HepG2 (cell line): ENCODE data around the gene TMEM271. TPM values are rescaled to one million over a fixed set of nuclear protein-coding genes. Genes with fewer than 3 reads are reported as not detected.

ENCODE experiments used
- ATAC-seq: fragments of 200-7000 bp; cut with Tn5 transposase; 3 replicates; pipeline ENCODE4 v1.9.1; 2020; ENCODE audit warnings: mild to moderate bottlenecking, moderate library complexity
- BruUV-seq: library from RNA; stranded (reverse); fragments of 400-500 nt; replicated peaks from 2 replicates; lab custom pipeline; 2021; lab: Mats Ljungman, UMichigan
- CTCF ChIA-PET: fragments of 300-600 bp; formaldehyde crosslinking; extraction: SDS; loops from one replicate; lab custom pipeline; 2021; ENCODE audit warnings: low total read pairs, inconsistent platforms, low intra/inter-chr PET ratio; lab: Yijun Ruan, JAX
- POLR2A ChIA-PET: fragments of 350-600 bp; sonication (Branson Sonifier 250); formaldehyde crosslinking; loops from one replicate; lab custom pipeline; 2020; ENCODE audit warnings: antibody characterized with exemption, inconsistent platforms; lab: Yijun Ruan, JAX
- DNase-seq: peaks from one replicate; pipeline ENCODE4 v3.0.0-alpha.2; 2015; ENCODE audit warnings: low spot score
- FAIRE-seq: peaks from 3 replicates; lab custom pipeline; 2011; peaks lifted over from hg19 to GRCh38; lab: Jason Lieb, UNC
- H2AFZ ChIP-seq: one replicate; pipeline ENCODE4 v1.6.1; 2011; ENCODE audit warnings: low read length, inconsistent platforms
- H3K27ac ChIP-seq: fragments of 300-600 bp; 3 replicates; pipeline ENCODE4 v1.8.0; 2011; ENCODE audit warnings: mixed run types, mild to moderate bottlenecking, mixed read lengths, low read length, inconsistent platforms; ENCODE audit not compliant: insufficient read depth; ENCODE audit errors: extremely low read length
- H3K27me3 ChIP-seq, 2 experiments: fragments of 200-600 bp in 1 of 2; 2 replicates in 1 of 2; 3 replicates in 1 of 2; pipeline versions ENCODE4 v1.6.0 to v1.8.0; 2011; ENCODE audit warnings: low read length in 2 of 2, mild to moderate bottlenecking in 2 of 2, moderate library complexity in 2 of 2, inconsistent platforms in 1 of 2; ENCODE audit not compliant: insufficient read depth in 2 of 2, control insufficient read depth in 1 of 2
- H3K36me3 ChIP-seq, 2 experiments: fragments of 200-600 bp in 1 of 2; replicated peaks in 1 of 2; 2 replicates in 1 of 2; 3 replicates in 1 of 2; pipeline versions ENCODE4 v1.5.1 to v1.8.0; 2011; ENCODE audit warnings: low read length in 2 of 2, inconsistent platforms in 1 of 2; ENCODE audit not compliant: insufficient read depth in 2 of 2, control insufficient read depth in 1 of 2
- H3K4me1 ChIP-seq: 2 replicates; pipeline ENCODE4 v1.5.1; 2012; ENCODE audit warnings: low read length, inconsistent platforms; ENCODE audit not compliant: insufficient read depth
- H3K4me2 ChIP-seq: 2 replicates; pipeline ENCODE4 v1.6.0; 2011; ENCODE audit warnings: low read depth, low read length, inconsistent platforms
- H3K4me3 ChIP-seq, 3 experiments: fragments of 200-600 bp in 1 of 3; sonication (generic), shearing (Covaris generic) in 1 of 3; replicated peaks in 1 of 3; 2 replicates each; pipeline ENCODE4 v1.5.1; 2011 to 2016; ENCODE audit warnings: low read length in 3 of 3, inconsistent platforms in 2 of 3, low read depth in 2 of 3, mild to moderate bottlenecking in 2 of 3, control low read depth in 1 of 3, mixed read lengths in 1 of 3; ENCODE audit not compliant: insufficient read depth in 1 of 3
- H3K79me2 ChIP-seq: one replicate; pipeline ENCODE4 v1.6.1; 2011; ENCODE audit warnings: low read length, inconsistent platforms; ENCODE audit not compliant: insufficient read depth
- H3K9ac ChIP-seq: 2 replicates; pipeline ENCODE4 v1.6.0; 2011; ENCODE audit warnings: mild to moderate bottlenecking, low read depth, low read length, inconsistent platforms; ENCODE audit not compliant: insufficient read depth
- H3K9me3 ChIP-seq: 2 replicates; pipeline ENCODE4 v1.5.1; 2012; ENCODE audit warnings: mild to moderate bottlenecking, low read length
- H4K20me1 ChIP-seq: 2 replicates; pipeline ENCODE4 v1.6.0; 2011; ENCODE audit warnings: inconsistent platforms, mild to moderate bottlenecking, low read length, moderate library complexity; ENCODE audit not compliant: insufficient read depth
- ARNT2 ChIP-seq: sonication (generic); formaldehyde crosslinking; IDR thresholded peaks from 2 replicates; pipeline ENCODE4 v1.8.0; 2022; ENCODE audit warnings: mild to moderate bottlenecking, low read depth, missing genetic modification reagents, moderate library complexity
- CREB1 ChIP-seq, 2 experiments: fragments of 450-650 bp in 1 of 2; IDR thresholded peaks; 2 replicates each; pipeline ENCODE4 v1.6.1; 2016 to 2017; ENCODE audit warnings: control low read depth in 1 of 2, mild to moderate bottlenecking in 1 of 2, missing compliant biosample characterization in 1 of 2, missing genetic modification characterization in 1 of 2
- ELF3 ChIP-seq: IDR thresholded peaks from 2 replicates; pipeline ENCODE4 v1.6.1; 2016; ENCODE audit warnings: missing genetic modification reagents, missing compliant biosample characterization
- JUN ChIP-seq: sonication (generic); formaldehyde crosslinking; IDR thresholded peaks from 2 replicates; pipeline ENCODE4 v1.4.0; 2020; ENCODE audit warnings: mild to moderate bottlenecking, missing genetic modification reagents
- MED13 ChIP-seq: sonication (generic); formaldehyde crosslinking; IDR thresholded peaks from 2 replicates; pipeline ENCODE4 v1.5.0; 2020; ENCODE audit warnings: missing genetic modification reagents
- SALL1 ChIP-seq: sonication (generic); formaldehyde crosslinking; IDR thresholded peaks from 2 replicates; pipeline ENCODE4 v1.8.0; 2022; ENCODE audit warnings: mild to moderate bottlenecking, missing genetic modification reagents
- TARDBP ChIP-seq: sonication (generic); formaldehyde crosslinking; IDR thresholded peaks from 2 replicates; pipeline ENCODE4 v1.8.0; 2022; ENCODE audit warnings: mild to moderate bottlenecking, missing genetic modification reagents
- XRCC5 ChIP-seq: fragments of 200-400 bp; formaldehyde crosslinking; optimal IDR thresholded peaks from 2 replicates; pipeline ENCODE3; 2017; ENCODE audit warnings: mild to moderate bottlenecking, low read length
- ZNF225 ChIP-seq: sonication (generic); formaldehyde crosslinking; IDR thresholded peaks from 2 replicates; pipeline ENCODE4 v1.4.0; 2020; ENCODE audit warnings: mild to moderate bottlenecking, missing genetic modification reagents
- WGBS: methylation state at CpG from one replicate; pipeline ENCODE4 v1.1.6; 2017; ENCODE audit warnings: low lambda C conversion rate; 5-methylcytosine and 5-hydroxymethylcytosine counted together
- in situ Hi-C: cut with HindIII; loops from 2 replicates; pipeline ENCODE4 v1.10.0; 2017; ENCODE audit warnings: low pct_unique_long_range_greater_than_20kb; ENCODE audit not compliant: extremely low pct_ligation_motif_present
- intact Hi-C: fragments of 100-400 bp; cut with micrococcal nuclease; formaldehyde crosslinking; loops from one replicate; pipeline ENCODE4 v1.10.0; 2022; ENCODE audit not compliant: unreplicated experiment
- polyA plus RNA-seq, 8 experiments: library from polyadenylated mRNA; depleted of rRNA in 3 of 8; stranded (reverse) in 7 of 8; unstranded in 1 of 8; fragments of >200 nt; fragmentation: Illumina TruSeq in 4 of 8; extraction: Trizol in 4 of 8; gene quantifications; 2 replicates each; pipeline versions ENCODE4 v1.2.1 to v1.2.3, GENCODE V29; 2011 to 2016; ENCODE audit warnings: low read depth in 4 of 8, missing spikeins in 1 of 8, mixed read lengths in 1 of 8; ENCODE audit not compliant: insufficient read depth in 1 of 8
- total RNA-seq, 5 experiments: library from RNA; depleted of rRNA; stranded (reverse); fragments of >200 nt; fragmentation: Illumina TruSeq; extraction: Trizol; gene quantifications; 2 replicates each; pipeline ENCODE4 v1.2.3, GENCODE V29; 2016; ENCODE audit warnings: low read depth in 1 of 5
- TF ChIP-seq, protein P1 (sequence below): sonication (generic); formaldehyde crosslinking; IDR thresholded peaks from 2 replicates; pipeline ENCODE4 v1.8.0; 2022; ENCODE audit warnings: mild to moderate bottlenecking, missing genetic modification reagents, moderate library complexity
- TF ChIP-seq, protein P2 (sequence below): IDR thresholded peaks from 2 replicates; pipeline ENCODE4 v1.6.1; 2018; ENCODE audit warnings: missing genetic modification reagents, mild to moderate bottlenecking, missing compliant biosample characterization
- TF ChIP-seq, protein P3 (sequence below): sonication (generic); formaldehyde crosslinking; IDR thresholded peaks from 2 replicates; pipeline ENCODE4 v1.5.0; 2020; ENCODE audit warnings: mild to moderate bottlenecking, missing genetic modification reagents
- TF ChIP-seq, protein P4 (sequence below): sonication (generic); formaldehyde crosslinking; IDR thresholded peaks from 2 replicates; pipeline ENCODE4 v1.4.0; 2020; ENCODE audit warnings: missing genetic modification reagents

The TMEM271 gene
- total and polyA plus RNA-seq, 2 of the 13 experiments (the other 11 are each of a cell fraction or from before 2014, with no cell fraction given) = not detected

DNA sequence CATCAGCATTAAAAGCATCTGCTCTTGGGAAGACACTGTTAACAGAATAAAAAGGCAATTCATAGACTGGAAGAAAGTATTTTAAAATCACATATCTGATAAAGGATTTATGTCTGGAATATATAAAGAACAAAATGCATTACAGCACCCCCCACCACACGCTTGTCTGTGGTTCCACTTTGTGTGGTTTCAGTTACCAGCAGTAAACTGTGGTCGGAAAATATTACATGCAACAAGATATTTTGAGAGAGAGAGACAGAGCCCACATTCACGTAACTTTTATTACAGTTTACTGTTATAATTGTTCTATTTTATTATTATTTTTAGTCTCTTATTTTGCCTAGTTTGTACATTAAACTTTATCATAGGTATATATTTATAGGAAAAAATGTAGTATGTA lies 28.0 kb upstream of the TMEM271 start:
- Histone ChIP-seq H3K4me3 (no peak overlapping the region), H3K4me1 (no peaks in the 10 kb centered on the region), H3K27ac (no peak overlapping the region), H3K79me2 (no peaks in the 10 kb centered on the region), H2AFZ (no peak overlapping the region), H3K4me2 (no peak overlapping the region), H3K9ac (no peak overlapping the region), H3K27me3 (peaks cover 9 to 58% of the 10 kb centered on the region in 2 experiments), H4K20me1 (no peaks in the 10 kb centered on the region), H3K36me3 (no peaks in the 10 kb centered on the region), H3K9me3 (no peaks in the 10 kb centered on the region)
- intact Hi-C loops (loop anchor here (10.0 kb wide), 1 partner anchor 109 kb away; the partner anchor contains the start of genes PIGG and ZNF721), in situ Hi-C loops (no loop called here)
- WGBS = 16% methylated on average over 3 of the region's 3 CpGs
- ATAC-seq = no peak
- TF ChIP-seq ARNT2 (CRISPR knock-in tag) (no peak), MED13 (CRISPR knock-in tag) (no peak), CREB1 (IDR thresholded peaks at IDR 0.05) (no peak), CREB1 (CRISPR knock-in tag; IDR thresholded peaks at IDR 0.05) (no peak)
- TF ChIP-seq, protein P1, sequence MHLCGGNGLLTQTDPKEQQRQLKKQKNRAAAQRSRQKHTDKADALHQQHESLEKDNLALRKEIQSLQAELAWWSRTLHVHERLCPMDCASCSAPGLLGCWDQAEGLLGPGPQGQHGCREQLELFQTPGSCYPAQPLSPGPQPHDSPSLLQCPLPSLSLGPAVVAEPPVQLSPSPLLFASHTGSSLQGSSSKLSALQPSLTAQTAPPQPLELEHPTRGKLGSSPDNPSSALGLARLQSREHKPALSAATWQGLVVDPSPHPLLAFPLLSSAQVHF (CRISPR knock-in tag) = no peak
- POLR2A ChIA-PET = no interaction called here
- CTCF ChIA-PET = no interaction called here
- no peak for DNase-seq
- FAIRE-seq = no peak
- BruUV-seq = no TSS peak

DNA sequence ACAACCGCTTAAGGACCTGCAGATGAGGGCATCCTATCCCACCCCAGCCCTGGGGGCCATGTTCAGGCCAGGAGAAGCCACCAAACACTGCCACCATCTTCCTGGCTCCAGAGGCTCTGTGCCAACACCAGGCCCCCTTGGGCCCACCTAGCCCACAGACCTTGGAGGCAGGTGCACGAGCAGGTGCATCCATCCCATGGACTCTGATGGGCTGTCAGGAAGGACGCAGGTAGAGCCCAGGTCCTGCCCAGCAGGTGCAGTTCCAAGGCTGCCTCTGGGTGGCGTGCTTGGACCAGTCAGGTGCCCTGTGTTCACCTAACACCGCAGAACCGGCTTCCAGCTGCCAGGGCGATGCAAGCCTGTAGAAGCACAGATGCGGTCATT lies 26.5 kb upstream of the TMEM271 start:
- intact Hi-C loops = loop anchor here (1.0 to 10.0 kb wide), 2 partner anchors 72 to 108 kb away; partner anchors contain the start of genes ATP5ME, MYL5, PIGG and ZNF721
- Histone ChIP-seq H4K20me1 (no peaks in the 10 kb centered on the region), H3K4me3 (no peak overlapping the region), H3K27ac (no peak overlapping the region), H2AFZ (no peak overlapping the region), H3K79me2 (no peaks in the 10 kb centered on the region), H3K4me1 (no peaks in the 10 kb centered on the region), H3K27me3 (peaks cover 7 to 65% of the 10 kb centered on the region in 2 experiments; a peak in 4 of 5 replicates), H3K4me2 (no peak overlapping the region), H3K9ac (no peak overlapping the region), H3K9me3 (no peaks in the 10 kb centered on the region), H3K36me3 (no peaks in the 10 kb centered on the region)
- peak; percentile 99 for ATAC-seq
- POLR2A ChIA-PET = no interaction called here
- in situ Hi-C loops = no loop called here
- WGBS = no CpG with 5 or more reads among the region's 8 CpGs
- peak; percentile 60 for DNase-seq
- CTCF ChIA-PET = interaction anchor here (0.8 to 1.5 kb wide), 2 partner anchors 71 to 139 kb away, joined by 3 read pairs; partner anchors contain the start of gene ATP5ME
- peak; percentile 49 for FAIRE-seq
- BruUV-seq = no TSS peak
- TF ChIP-seq XRCC5 = peak; percentile 55
- TF ChIP-seq, protein P2, sequence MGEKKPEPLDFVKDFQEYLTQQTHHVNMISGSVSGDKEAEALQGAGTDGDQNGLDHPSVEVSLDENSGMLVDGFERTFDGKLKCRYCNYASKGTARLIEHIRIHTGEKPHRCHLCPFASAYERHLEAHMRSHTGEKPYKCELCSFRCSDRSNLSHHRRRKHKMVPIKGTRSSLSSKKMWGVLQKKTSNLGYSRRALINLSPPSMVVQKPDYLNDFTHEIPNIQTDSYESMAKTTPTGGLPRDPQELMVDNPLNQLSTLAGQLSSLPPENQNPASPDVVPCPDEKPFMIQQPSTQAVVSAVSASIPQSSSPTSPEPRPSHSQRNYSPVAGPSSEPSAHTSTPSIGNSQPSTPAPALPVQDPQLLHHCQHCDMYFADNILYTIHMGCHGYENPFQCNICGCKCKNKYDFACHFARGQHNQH = peak; percentile 47; the same call in 1 of the 2 replicates
- TF ChIP-seq JUN (CRISPR knock-in tag) = 0 out of 2 replicates have a peak, but pooled peaks have one; percentile 37
- peak; percentile 44; the same call in 1 of the 2 replicates for TF ChIP-seq SALL1
- TF ChIP-seq, protein P3, sequence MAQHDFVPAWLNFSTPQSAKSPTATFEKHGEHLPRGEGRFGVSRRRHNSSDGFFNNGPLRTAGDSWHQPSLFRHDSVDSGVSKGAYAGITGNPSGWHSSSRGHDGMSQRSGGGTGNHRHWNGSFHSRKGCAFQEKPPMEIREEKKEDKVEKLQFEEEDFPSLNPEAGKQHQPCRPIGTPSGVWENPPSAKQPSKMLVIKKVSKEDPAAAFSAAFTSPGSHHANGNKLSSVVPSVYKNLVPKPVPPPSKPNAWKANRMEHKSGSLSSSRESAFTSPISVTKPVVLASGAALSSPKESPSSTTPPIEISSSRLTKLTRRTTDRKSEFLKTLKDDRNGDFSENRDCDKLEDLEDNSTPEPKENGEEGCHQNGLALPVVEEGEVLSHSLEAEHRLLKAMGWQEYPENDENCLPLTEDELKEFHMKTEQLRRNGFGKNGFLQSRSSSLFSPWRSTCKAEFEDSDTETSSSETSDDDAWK (CRISPR knock-in tag) = no peak
- no peak for TF ChIP-seq ZNF225
- TF ChIP-seq, protein P4, sequence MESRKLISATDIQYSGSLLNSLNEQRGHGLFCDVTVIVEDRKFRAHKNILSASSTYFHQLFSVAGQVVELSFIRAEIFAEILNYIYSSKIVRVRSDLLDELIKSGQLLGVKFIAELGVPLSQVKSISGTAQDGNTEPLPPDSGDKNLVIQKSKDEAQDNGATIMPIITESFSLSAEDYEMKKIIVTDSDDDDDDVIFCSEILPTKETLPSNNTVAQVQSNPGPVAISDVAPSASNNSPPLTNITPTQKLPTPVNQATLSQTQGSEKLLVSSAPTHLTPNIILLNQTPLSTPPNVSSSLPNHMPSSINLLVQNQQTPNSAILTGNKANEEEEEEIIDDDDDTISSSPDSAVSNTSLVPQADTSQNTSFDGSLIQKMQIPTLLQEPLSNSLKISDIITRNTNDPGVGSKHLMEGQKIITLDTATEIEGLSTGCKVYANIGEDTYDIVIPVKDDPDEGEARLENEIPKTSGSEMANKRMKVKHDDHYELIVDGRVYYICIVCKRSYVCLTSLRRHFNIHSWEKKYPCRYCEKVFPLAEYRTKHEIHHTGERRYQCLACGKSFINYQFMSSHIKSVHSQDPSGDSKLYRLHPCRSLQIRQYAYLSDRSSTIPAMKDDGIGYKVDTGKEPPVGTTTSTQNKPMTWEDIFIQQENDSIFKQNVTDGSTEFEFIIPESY (CRISPR knock-in tag) = peak; percentile 39; the same call in 1 of the 2 replicates
- TF ChIP-seq TARDBP = no peak
- TF ChIP-seq ELF3 (CRISPR knock-in tag) = 0 out of 2 replicates have a peak, but pooled peaks have one; percentile 29
